Measurements from ENCODE around the gene GCSH.

Gene GCSH

GRCh38 chr16:81041696-81042095, 54.5 kb downstream of the GCSH start:
- DNase-seq (ENCODE audit: low read depth) = no peak

- no peak for DNase-seq (ENCODE audit: low read depth)
Observed at GRCh38 chr16:81040842-81041241, 55.4 kb downstream of the GCSH start.

- DNase-seq (ENCODE audit: low read depth) = no peak
Observed at GRCh38 chr16:81040131-81040530, 56.1 kb downstream of the GCSH start.

- DNase-seq (ENCODE audit: low read depth) = no peak
Observed at GRCh38 chr16:81036751-81037350, 59.3 kb downstream of the GCSH start.

GRCh38 chr16:81035975-81036750, 60.0 kb downstream of the GCSH start:
- no peak for DNase-seq (ENCODE audit: low read depth)

- DNase-seq (ENCODE audit: low read depth) = peak; percentile 83
Observed at GRCh38 chr16:81035398-81035974, 60.7 kb downstream of the GCSH start, which contains the start of gene ATMIN. ATMIN (plus strand) TSS chr16:81035842; CDS start chr16:81035871, 29 bp downstream.

All from activated T-cell treated with anti-CD3 and anti-CD28 coated beads for 24 hours (primary cell).